GM18502 (cell line): ENCODE measurements around the gene CDH23.

Experiments
- ATAC-seq: cut with Tn5 transposase; IDR thresholded peaks from one replicate; pipeline ENCODE4 v1.9.1; 2021; ENCODE audit warnings: mild to moderate bottlenecking; ENCODE audit not compliant: unreplicated experiment, poor library complexity

CDH23 gene

DNA sequence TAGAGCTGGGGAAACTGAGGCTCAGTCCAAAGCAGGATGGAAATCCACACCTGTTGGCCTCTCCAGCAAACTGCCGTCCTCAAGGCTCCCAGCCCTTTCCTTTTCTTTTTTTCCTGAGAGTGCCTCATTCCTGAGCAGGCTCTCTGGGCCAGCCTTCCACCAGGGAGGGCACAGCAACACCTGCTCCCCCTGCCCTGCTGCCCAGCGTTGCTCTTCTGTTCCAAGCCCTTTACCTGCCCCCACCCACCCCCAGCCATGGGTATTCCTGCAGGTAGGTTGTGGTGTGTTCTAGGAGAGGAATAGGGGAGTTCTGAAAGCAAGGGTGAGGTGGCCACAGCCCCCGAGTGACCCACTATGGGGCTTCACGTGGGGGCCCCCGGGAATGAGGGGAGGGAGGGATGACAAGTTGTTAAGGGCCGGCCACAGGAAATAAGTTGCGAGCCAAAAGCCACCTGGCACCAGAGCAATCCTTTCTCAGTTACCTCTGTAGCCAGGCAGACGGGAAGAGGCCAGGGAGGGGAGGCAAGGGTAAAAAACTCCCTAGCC, 357.3 kb downstream of the CDH23 start:
- no peak for ATAC-seq

DNA sequence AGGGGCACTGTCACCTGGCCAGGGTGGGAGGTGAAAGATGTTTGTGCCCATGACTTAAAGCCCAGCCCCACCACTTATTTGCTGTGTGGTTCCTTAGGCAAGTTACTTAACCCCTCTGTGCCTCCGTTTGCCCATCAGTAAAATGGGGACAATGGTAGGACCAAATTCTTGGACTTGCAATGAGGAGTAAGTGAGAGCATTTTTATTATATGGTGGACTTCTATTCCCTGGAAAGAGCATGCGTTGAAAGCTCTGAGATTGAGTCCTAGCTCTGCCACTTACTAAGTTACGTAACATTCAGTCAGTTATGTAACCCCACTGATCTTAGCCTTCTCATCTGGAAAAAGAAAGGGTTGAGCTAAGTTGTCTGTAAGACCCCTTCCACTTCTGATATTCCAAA, 357.8 kb downstream of the CDH23 start:
- no peak for ATAC-seq

DNA sequence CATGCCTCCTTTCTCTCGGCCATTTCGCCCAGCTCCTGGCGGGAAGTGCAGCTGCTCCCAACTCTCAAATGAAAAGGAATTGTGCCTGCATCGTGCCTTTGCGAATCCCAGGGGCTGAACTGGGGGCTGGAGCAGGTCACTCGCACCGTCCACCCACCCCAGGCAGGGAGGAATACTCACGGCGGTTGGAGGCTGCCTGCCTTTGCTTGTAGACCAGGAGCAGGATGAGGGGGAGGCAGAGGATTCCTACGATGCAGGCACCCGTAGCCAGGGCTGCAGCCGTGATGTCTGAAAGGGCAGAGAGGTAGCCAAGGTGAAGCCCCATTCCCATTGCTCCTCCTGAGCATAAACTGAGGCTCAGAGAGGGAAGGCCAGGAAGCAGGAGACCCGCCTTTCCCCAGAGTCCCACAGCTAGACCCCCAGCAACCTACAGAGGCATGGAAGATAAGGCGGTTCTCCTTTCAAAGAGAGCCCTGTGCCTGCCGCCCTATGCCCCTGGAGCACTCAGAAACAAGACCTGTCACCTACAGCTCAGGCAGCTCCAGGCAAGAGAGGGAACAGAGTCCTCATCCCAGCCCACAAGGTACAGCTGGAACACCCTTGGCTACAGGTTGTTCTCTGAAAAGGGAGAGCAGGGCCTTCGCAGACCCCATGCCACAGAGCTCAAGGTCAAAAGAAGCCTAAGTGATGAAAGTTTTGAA, 358.6 kb downstream of the CDH23 start:
- ATAC-seq: no peak

GRCh38 chr10:71756311-71757191, 359.8 kb downstream of the CDH23 start:
- ATAC-seq: no peak

GRCh38 chr10:71757399-71757922, 360.7 kb downstream of the CDH23 start:
- ATAC-seq: no peak

DNA sequence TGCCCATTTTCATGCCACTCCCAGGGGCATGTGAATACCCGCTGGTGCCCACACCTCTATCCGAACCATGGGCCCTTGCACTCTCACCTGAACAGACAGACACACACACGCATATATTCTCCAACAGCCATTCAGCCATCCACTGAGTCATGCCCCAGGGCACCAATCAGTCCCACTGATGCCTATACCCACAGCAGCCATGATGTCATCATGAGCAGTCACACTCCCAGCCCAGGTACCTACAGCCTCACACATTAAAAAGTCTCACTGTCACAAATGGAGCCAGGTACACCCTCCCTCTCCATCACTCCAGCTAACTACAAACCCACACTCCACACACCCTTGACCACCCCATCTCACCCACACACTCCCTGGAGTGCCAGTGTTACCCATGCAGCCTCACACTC, 364.4 kb downstream of the CDH23 start:
- ATAC-seq: no peak

- ATAC-seq: no peak
Measured at GRCh38 chr10:71761541-71762113, 364.9 kb downstream of the CDH23 start.

GRCh38 chr10:71762324-71762723, 365.6 kb downstream of the CDH23 start:
- no peak for ATAC-seq

- ATAC-seq: no peak
Measured at GRCh38 chr10:71763352-71764127, 366.8 kb downstream of the CDH23 start.

GRCh38 chr10:71765176-71765904, 368.6 kb downstream of the CDH23 start:
- ATAC-seq: no peak

- no peak for ATAC-seq
Measured at GRCh38 chr10:71765906-71766716, 369.4 kb downstream of the CDH23 start.

DNA sequence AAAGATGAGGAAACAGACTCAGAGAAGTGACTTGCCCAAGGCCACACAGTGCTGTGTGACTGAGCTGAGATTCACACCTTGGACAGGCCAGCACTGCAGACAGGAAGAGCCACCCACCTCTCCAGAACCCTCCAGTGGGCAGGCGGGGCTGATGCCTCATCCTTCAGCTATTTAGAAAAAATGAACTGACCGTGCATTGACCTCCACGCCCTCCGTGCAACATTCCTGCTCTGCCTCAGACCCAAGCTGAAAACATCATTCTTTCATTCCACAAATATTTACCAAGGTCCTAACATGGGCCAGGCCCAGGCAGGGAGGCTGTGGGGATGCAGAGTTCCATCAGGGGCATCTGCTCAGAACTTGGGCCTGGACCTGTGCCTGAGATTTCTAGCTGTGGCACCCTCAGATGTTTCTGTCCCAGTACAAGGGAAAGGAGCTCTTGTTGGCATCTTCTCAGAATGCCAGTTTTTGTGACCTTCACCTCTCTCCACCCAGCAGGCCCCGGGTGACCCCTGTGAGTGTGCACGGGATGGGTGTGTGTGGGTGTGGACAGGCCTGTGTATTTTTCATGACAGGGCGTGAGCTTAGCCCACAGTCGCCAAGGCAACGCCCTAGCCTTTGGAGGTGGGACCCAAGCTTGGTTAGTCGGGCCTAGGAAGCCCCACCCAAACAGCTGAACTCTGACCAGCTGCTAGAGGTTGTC, 370.1 kb downstream of the CDH23 start:
- ATAC-seq: no peak

DNA sequence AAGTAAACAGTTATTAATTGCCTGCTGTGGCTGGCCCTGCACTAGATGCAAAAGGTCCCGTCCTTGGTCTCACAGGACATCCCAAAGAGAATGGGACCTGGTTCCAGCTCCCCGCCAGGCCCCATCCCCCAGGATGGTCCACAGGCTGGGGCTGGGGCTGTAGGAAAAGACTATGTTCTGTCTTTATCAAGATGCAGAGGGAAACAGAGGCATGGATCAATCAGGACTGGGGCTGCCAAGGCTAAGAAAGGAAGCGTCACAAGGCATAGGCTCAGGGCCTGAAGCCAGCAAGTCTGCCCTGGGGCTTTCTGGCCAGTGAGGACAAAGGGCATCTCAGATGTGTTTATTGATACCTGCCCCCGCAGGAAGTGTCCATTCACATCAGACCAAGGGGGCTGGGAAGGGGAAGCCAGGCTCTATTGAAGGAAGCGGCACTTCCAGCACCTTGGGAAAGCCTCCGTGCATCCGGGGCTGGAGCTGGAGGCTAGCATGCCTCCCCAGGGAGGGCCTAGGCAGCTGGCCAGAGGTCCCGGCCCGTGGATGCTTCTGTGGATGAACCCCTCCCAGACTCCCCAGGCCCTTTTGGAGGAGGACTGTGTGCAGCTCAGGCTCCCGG, 370.8 kb downstream of the CDH23 start:
- ATAC-seq: no peak

DNA sequence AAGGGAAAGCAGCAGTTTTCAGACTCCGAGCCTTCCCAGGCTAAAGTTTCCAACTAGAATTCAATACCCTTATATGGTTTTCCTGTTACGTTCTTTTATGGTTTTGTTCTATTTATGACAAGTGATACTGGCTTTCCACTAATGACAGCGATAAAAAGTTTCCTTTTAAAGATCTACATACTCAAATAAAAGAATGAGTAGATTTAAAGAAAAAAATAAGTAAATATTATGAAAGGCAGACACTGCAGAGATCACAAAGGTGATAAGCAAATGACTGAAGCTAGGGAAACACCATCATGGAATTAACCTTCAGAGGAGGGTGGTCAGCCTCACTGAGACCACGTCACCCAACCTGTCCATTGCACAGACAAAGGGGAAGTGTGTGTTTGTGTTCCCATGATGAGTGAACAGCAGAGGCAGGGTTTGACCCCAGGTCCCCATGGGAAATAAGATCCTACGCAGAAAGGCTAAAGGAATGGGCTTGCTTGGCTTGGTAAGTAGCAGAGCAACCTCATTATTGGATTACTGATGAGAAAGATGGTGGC, 372.6 kb downstream of the CDH23 start:
- ATAC-seq: peak; percentile 13

DNA sequence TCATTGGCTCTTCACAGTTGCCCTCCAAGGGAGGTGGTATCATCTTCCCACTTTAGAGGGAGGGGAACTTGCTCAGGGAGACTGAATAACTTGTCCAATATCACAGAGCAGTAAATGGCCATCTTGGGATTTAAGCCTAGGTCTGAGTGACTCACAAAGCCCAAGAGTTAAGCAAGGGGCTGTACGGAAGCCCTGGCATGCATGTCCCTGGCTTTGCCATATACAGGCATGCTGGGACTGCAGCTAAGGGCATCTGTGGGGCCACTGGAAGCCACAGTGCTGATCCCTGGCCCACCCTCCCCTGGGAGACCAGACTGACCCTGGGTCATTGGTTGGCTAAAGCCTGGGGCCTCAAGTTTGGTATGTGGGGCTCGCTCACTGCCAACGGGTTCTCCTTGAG, 373.5 kb downstream of the CDH23 start:
- ATAC-seq: no peak

- no peak for ATAC-seq
Measured at GRCh38 chr10:71770789-71771188, 374.1 kb downstream of the CDH23 start.

GRCh38 chr10:71771204-71771603, 374.5 kb downstream of the CDH23 start:
- no peak for ATAC-seq
